B cell (primary cell): Measurements from ENCODE around the gene CDIP1. TPM values are rescaled to one million over a fixed set of nuclear protein-coding genes. Genes with fewer than 3 reads are reported as not detected.
A peak's percentile ranks its signal among the peaks of the same experiment; 100 is the strongest.

ENCODE experiments used
- ATAC-seq: fragments of 200-7000 bp; cut with Tn5 transposase; one replicate; pipeline ENCODE4 v1.10.0; 2021; ENCODE audit warnings: low read depth, mild to moderate bottlenecking, moderate number of reproducible peaks, moderate library complexity
- CTCF ChIA-PET: fragments of 350-600 bp; sonication (Branson Sonifier 250); formaldehyde crosslinking; loops from one replicate; lab custom pipeline; 2021; ENCODE audit warnings: antibody characterized with exemption, inconsistent platforms; lab: Charles Lee
- POLR2A ChIA-PET: fragments of 350-600 bp; sonication (Branson Sonifier 250); formaldehyde crosslinking; loops from one replicate; lab custom pipeline; 2021; ENCODE audit warnings: antibody characterized with exemption; lab: Charles Lee
- DNase-seq: peaks from one replicate; pipeline ENCODE4 v3.0.0; 2013
- H2AFZ ChIP-seq: 2 replicates; pipeline ENCODE4 v1.6.1; 2012; ENCODE audit warnings: mild to moderate bottlenecking, low read depth, low read length; ENCODE audit not compliant: insufficient read depth, poor library complexity, severe bottlenecking
- H3K27ac ChIP-seq, 2 donors: 1 replicate in 1 of 2; 2 replicates in 1 of 2; pipeline ENCODE4 v1.5.1; 2012 to 2013; ENCODE audit warnings: low read length in 2 of 2, mild to moderate bottlenecking in 2 of 2, moderate library complexity in 1 of 2
- H3K27me3 ChIP-seq, 4 experiments: fragments of 200-600 bp in 1 of 4; sonication (generic) in 1 of 4; replicated peaks in 1 of 4; 1 replicate in 2 of 4; 2 replicates in 2 of 4; pipeline versions ENCODE4 v1.6.1 to v1.7.0; 2013 to 2016; ENCODE audit warnings: low read length in 3 of 4, mild to moderate bottlenecking in 2 of 4, mixed read lengths in 1 of 4, moderate library complexity in 1 of 4; ENCODE audit not compliant: insufficient read depth in 4 of 4, control insufficient read depth in 3 of 4; ENCODE audit errors: control extremely low read depth in 1 of 4
- H3K36me3 ChIP-seq, 2 experiments: replicated peaks in 1 of 2; 1 replicate in 1 of 2; 2 replicates in 1 of 2; pipeline versions ENCODE4 v1.6.1 to v1.7.1; 2013; ENCODE audit warnings: low read length in 1 of 2; ENCODE audit not compliant: insufficient read depth in 2 of 2, control insufficient read depth in 1 of 2; ENCODE audit errors: control extremely low read depth in 1 of 2, extremely low read depth in 1 of 2
- H3K4me1 ChIP-seq, 2 donors: fragments of 200-600 bp in 1 of 2; sonication (generic) in 1 of 2; 1 replicate in 1 of 2; 2 replicates in 1 of 2; pipeline versions ENCODE4 v1.5.1 to v1.6.1; 2013 to 2017; ENCODE audit warnings: low read length in 2 of 2; ENCODE audit not compliant: control insufficient read depth in 2 of 2, insufficient read depth in 2 of 2
- H3K4me2 ChIP-seq: replicated peaks from 2 replicates; pipeline ENCODE3; 2012; ENCODE audit warnings: mild to moderate bottlenecking, low read depth, low read length; ENCODE audit not compliant: poor library complexity, severe bottlenecking
- H3K4me3 ChIP-seq, 5 experiments: fragments of 200-600 bp in 1 of 5; sonication (generic) in 1 of 5; 1 replicate in 3 of 5; 2 replicates in 2 of 5; pipeline versions ENCODE4 v1.5.1 to v1.7.0; 2011 to 2016; ENCODE audit warnings: low read length in 4 of 5, mild to moderate bottlenecking in 4 of 5, low read depth in 2 of 5, control low read depth in 1 of 5, moderate library complexity in 1 of 5; ENCODE audit not compliant: insufficient read depth in 1 of 5; ENCODE audit errors: control extremely low read depth in 1 of 5, extremely low read depth in 1 of 5
- H3K79me2 ChIP-seq: fragments of 200-600 bp; sonication (generic); one replicate; pipeline ENCODE4 v1.6.0; 2016; ENCODE audit warnings: low read length; ENCODE audit not compliant: control insufficient read depth, insufficient read depth
- H3K9ac ChIP-seq: fragments of 200-600 bp; sonication (generic); 2 replicates; pipeline ENCODE4 v1.6.1; 2017; ENCODE audit warnings: mild to moderate bottlenecking, low read length, moderate library complexity
- H3K9me3 ChIP-seq, 3 donors: one replicate each; pipeline versions ENCODE4 v1.6.1 to v1.7.1; 2013; ENCODE audit warnings: low read length in 2 of 3; ENCODE audit not compliant: control insufficient read depth in 2 of 3, insufficient read depth in 1 of 3; ENCODE audit errors: control extremely low read depth in 1 of 3
- H4K20me1 ChIP-seq: 2 replicates; pipeline ENCODE4 v1.6.0; 2012; ENCODE audit warnings: mild to moderate bottlenecking, low read length; ENCODE audit not compliant: insufficient read depth, control insufficient read depth, poor library complexity, severe bottlenecking
- H3K27ac Mint-ChIP-seq: one replicate; pipeline ENCODE4 v1.8.0; 2021; ENCODE audit warnings: mixed read lengths
- H3K27me3 Mint-ChIP-seq: one replicate; pipeline ENCODE4 v1.8.0; 2021; ENCODE audit warnings: mixed read lengths
- H3K4me1 Mint-ChIP-seq: one replicate; pipeline ENCODE4 v1.8.0; 2021; ENCODE audit warnings: mixed read lengths
- H3K4me3 Mint-ChIP-seq: one replicate; pipeline ENCODE4 v1.8.0; 2021; ENCODE audit warnings: mixed read lengths
- H3K9me3 Mint-ChIP-seq: one replicate; pipeline ENCODE4 v1.8.0; 2022; ENCODE audit warnings: mixed read lengths; ENCODE audit not compliant: insufficient read depth
- CTCF ChIP-seq: fragments of 200-600 bp; IDR thresholded peaks from one replicate; pipeline ENCODE4 v1.8.0; 2022; ENCODE audit warnings: antibody characterized with exemption, mild to moderate bottlenecking
- EZH2 ChIP-seq: IDR thresholded peaks from 2 replicates; pipeline ENCODE4 v1.6.1; 2012; ENCODE audit warnings: borderline replicate concordance, low read depth, mild to moderate bottlenecking, moderate library complexity, low read length; ENCODE audit not compliant: insufficient read depth, poor library complexity, severe bottlenecking
- WGBS: methylation state at CpG from one replicate; pipeline ENCODE4 v1.1.5; 2013; ENCODE audit warnings: missing lambda C conversion rate; ENCODE audit not compliant: insufficient coverage; 5-methylcytosine and 5-hydroxymethylcytosine counted together
- intact Hi-C: fragments of 100-400 bp; cut with micrococcal nuclease; formaldehyde crosslinking; loops from one replicate; pipeline ENCODE4 v1.10.0; 2022
- polyA plus RNA-seq: library from polyadenylated mRNA; depleted of rRNA; stranded (reverse); fragments of >200 nt; gene quantifications from 2 replicates; pipeline ENCODE4 v1.2.3, GENCODE V29; 2012
- total RNA-seq, 2 donors: library from RNA; stranded (reverse); fragments of 120-200 nt in 1 of 2; gene quantifications; 1 replicate in 1 of 2; 2 replicates in 1 of 2; pipeline versions ENCODE4 v1.2.3 to v1.2.4, GENCODE V29; 2013 to 2022

CDIP1 gene
- total and polyA plus RNA-seq, 2 donors (not counting 1 experiment from before 2014, with no cell fraction given), result 12.8 to 20.3 TPM

GRCh38 chr16:4505356-4506147 lies 33.0 kb downstream of the CDIP1 start:
- ATAC-seq (peak; percentile 93), DNase-seq (peak; percentile 96)
- no peaks in the 10 kb centered on the region for H3K27me3 Mint-ChIP-seq
- no peaks in the 10 kb centered on the region for H3K9me3 Mint-ChIP-seq
- ChIA-PET POLR2A (interaction anchor here (0.5 to 2.9 kb wide), 8 partner anchors 9 to 230 kb away, joined by 3 to 19 read pairs (median 6); partner anchors contain the start of genes HMOX2 and NMRAL1), CTCF (interaction anchor here (0.8 to 7.3 kb wide), 27 partner anchors 9 to 232 kb away, joined by 3 to 178 read pairs (median 5); partner anchors contain the start of genes C16orf96, CDIP1, HMOX2 and MGRN1)
- H3K4me1 Mint-ChIP-seq, result peaks cover 39% of the 10 kb centered on the region
- Histone ChIP-seq H4K20me1 (no peaks in the 10 kb centered on the region), H3K36me3 (peaks cover 1 to 34% of the 10 kb centered on the region in 2 experiments), H3K27me3 (no peaks in the 10 kb centered on the region), H3K9me3 (no peaks in the 10 kb centered on the region), H3K9ac (peak overlapping the region; percentile 62), H3K4me1 (peaks cover 37 to 41% of the 10 kb centered on the region in 2 donors), H3K79me2 (peaks cover 67% of the 10 kb centered on the region), H3K4me2 (peak overlapping the region; percentile 66), H3K4me3 (peak overlapping the region in 1 of 5 experiments; percentile 53), H3K27ac (peak overlapping the region; percentile 96), H2AFZ (no peak overlapping the region)
- no peak for TF ChIP-seq EZH2
- no peak for TF ChIP-seq CTCF
- intact Hi-C loops, result loop anchor here (1.0 kb wide), 11 partner anchors 10 to 263 kb away; partner anchors contain the start of genes ANKS3, CDIP1, CORO7 and DNAAF8
- H3K4me3 Mint-ChIP-seq, result peak overlapping the region; percentile 60
- WGBS, result 7% methylated on average over 9 of the region's 13 CpGs
- peak overlapping the region; percentile 98 for H3K27ac Mint-ChIP-seq

DNA sequence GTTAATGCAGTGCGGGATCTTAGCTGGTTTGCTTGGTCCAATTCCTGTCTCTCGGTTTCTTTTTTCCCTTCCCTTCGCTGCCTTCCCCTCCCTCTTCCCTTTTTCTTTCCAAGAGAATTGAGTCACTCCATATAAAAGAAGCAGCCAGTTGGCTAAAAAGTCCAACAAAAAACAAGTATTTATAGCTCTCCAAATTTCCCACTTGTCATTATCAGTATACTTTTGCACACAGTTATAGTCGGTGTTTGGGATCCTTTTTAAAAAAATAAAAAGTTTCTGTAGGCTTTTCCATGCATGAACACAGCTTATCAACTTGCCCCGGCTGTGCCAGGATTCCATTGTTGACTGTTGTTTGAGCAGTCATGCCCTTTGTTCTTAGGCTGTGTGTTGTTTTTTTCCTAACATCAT lies 37.5 kb downstream of the CDIP1 start:
- Histone ChIP-seq H3K9ac (no peak overlapping the region), H3K9me3 (no peaks in the 10 kb centered on the region), H3K27me3 (no peaks in the 10 kb centered on the region), H3K4me3 (no peak overlapping the region), H3K36me3 (peaks cover 1 to 17% of the 10 kb centered on the region in 2 experiments), H2AFZ (no peak overlapping the region), H3K79me2 (peaks cover 74% of the 10 kb centered on the region), H3K27ac (no peak overlapping the region), H3K4me1 (peaks cover 29 to 37% of the 10 kb centered on the region in 2 donors), H3K4me2 (no peak overlapping the region), H4K20me1 (no peaks in the 10 kb centered on the region)
- H3K4me3 Mint-ChIP-seq, result no peak overlapping the region
- POLR2A ChIA-PET, result no interaction called here
- H3K27me3 Mint-ChIP-seq, result no peaks in the 10 kb centered on the region
- H3K9me3 Mint-ChIP-seq, result no peaks in the 10 kb centered on the region
- 96% methylated on average over 3 of the region's 5 CpGs for WGBS
- DNase-seq (no peak), ATAC-seq (no peak)
- no peak for TF ChIP-seq CTCF
- no peak for TF ChIP-seq EZH2
- intact Hi-C loops, result no loop called here
- H3K4me1 Mint-ChIP-seq, result peaks cover 42% of the 10 kb centered on the region
- H3K27ac Mint-ChIP-seq, result no peak overlapping the region
- CTCF ChIA-PET, result interaction anchor here (0.8 to 2.8 kb wide), 6 partner anchors 12 to 123 kb away, joined by 3 to 14 read pairs (median 4); partner anchors contain the start of genes HMOX2 and MGRN1
